IPS DF 6.9 (cell line): ENCODE results near the gene BCL6B.

Experiments
- DNase-seq: peaks from one replicate; pipeline ENCODE4 v3.0.0-alpha.2; 2013; ENCODE audit warnings: low read depth, low spot score
- H3K27ac ChIP-seq: one replicate; pipeline ENCODE4 v1.5.1; 2013; ENCODE audit warnings: low read length, control low read depth
- H3K27me3 ChIP-seq: 2 replicates; pipeline ENCODE4 v1.6.1; 2013; ENCODE audit warnings: mild to moderate bottlenecking, low read length; ENCODE audit not compliant: control insufficient read depth, insufficient read depth
- H3K36me3 ChIP-seq: 2 replicates; pipeline ENCODE4 v1.6.1; 2013; ENCODE audit warnings: low read length; ENCODE audit not compliant: control insufficient read depth, insufficient read depth
- H3K4me1 ChIP-seq: 2 replicates; pipeline ENCODE4 v1.6.1; 2013; ENCODE audit warnings: low read length; ENCODE audit not compliant: control insufficient read depth, insufficient read depth
- H3K4me3 ChIP-seq: 2 replicates; pipeline ENCODE4 v1.5.1; 2013; ENCODE audit warnings: mild to moderate bottlenecking, low read length
- H3K9me3 ChIP-seq: 2 replicates; pipeline ENCODE4 v1.6.1; 2013; ENCODE audit warnings: low read length, inconsistent platforms; ENCODE audit not compliant: control insufficient read depth, insufficient read depth
- WGBS: extraction: QIAGEN DNeasy Blood & Tissue Kit; methylation state at CpG from one replicate; pipeline ENCODE4 v1.1.7; 2013; ENCODE audit warnings: mixed read lengths, missing lambda C conversion rate; ENCODE audit not compliant: insufficient read length, insufficient coverage; 5-methylcytosine and 5-hydroxymethylcytosine counted together

The BCL6B gene

DNA sequence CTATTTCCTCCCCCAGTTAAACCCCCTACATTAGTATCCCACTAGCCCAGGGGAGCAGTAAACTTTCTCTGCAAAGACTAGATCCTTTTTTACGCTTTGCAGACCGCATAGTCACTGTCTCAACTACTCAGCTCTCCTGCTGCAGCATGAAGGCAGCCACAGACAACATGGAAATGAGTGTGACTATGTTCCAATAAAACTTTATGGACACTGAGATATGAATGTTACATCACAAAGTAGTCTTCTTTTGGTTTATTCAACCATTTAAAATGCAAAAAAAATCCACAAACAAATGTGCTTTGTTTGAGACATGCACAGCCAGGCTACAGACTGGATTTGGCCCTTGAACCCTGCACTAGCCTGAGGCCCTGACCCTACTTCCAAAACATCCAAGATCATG, 12.3 kb upstream of the BCL6B start:
- no peak overlapping the region for H3K27ac ChIP-seq
- H3K9me3 ChIP-seq: no peaks in the 10 kb centered on the region
- no peaks in the 10 kb centered on the region for H3K27me3 ChIP-seq
- H3K4me3 ChIP-seq: no peak overlapping the region
- DNase-seq: no peak
- no peaks in the 10 kb centered on the region for H3K4me1 ChIP-seq
- no peaks in the 10 kb centered on the region for H3K36me3 ChIP-seq
- WGBS: no CpG with 5 or more reads among the region's 2 CpGs

DNA sequence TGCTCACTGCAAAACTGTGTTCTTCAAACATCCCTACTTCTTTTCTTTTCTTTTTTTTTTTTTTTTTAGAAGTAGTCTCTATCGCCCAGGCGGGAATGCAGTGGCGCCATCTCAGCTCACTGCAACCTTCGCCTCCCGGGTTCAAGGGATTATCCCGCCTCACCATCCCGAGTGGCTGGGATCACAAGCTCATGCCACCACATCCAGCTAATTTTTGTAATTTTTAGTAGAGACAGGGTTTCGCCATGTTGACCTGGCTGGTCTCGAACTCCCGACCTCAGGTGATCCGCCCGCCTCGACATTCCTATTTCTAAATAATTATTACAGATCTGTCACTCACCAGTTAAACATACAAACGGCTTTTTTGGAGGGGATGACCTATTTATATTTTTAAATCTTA, 11.4 kb upstream of the BCL6B start:
- no peak overlapping the region for H3K4me3 ChIP-seq
- no peaks in the 10 kb centered on the region for H3K36me3 ChIP-seq
- no peaks in the 10 kb centered on the region for H3K27me3 ChIP-seq
- no peak for DNase-seq
- no CpG with 5 or more reads among the region's 14 CpGs for WGBS
- H3K4me1 ChIP-seq: no peaks in the 10 kb centered on the region
- no peaks in the 10 kb centered on the region for H3K9me3 ChIP-seq
- H3K27ac ChIP-seq: no peak overlapping the region

DNA sequence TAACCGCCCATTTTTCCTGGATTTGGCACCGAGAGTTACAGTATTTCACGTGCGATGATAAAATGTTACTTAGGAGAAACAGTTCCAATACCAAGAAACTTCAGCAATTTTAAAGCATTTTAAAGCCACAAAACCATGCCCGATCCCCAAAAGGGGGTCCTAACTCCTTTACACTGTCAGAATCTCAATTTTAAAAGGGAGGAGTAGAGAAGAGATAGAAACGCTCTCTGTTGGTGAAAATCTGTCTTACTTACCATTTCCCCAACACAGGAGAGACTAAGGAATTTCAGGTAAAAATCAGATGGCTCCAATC, 11.0 kb upstream of the BCL6B start:
- H3K4me3 ChIP-seq: peak overlapping the region; percentile 89; the same call in 1 of the 2 replicates
- no peaks in the 10 kb centered on the region for H3K4me1 ChIP-seq
- H3K27me3 ChIP-seq: no peaks in the 10 kb centered on the region
- no CpG with 5 or more reads among the region's 6 CpGs for WGBS
- H3K27ac ChIP-seq: no peak overlapping the region
- DNase-seq: no peak
- 0 out of 2 replicates have a peak, but pooled peaks cover 2% of the 10 kb centered on the region for H3K36me3 ChIP-seq
- no peaks in the 10 kb centered on the region for H3K9me3 ChIP-seq

DNA sequence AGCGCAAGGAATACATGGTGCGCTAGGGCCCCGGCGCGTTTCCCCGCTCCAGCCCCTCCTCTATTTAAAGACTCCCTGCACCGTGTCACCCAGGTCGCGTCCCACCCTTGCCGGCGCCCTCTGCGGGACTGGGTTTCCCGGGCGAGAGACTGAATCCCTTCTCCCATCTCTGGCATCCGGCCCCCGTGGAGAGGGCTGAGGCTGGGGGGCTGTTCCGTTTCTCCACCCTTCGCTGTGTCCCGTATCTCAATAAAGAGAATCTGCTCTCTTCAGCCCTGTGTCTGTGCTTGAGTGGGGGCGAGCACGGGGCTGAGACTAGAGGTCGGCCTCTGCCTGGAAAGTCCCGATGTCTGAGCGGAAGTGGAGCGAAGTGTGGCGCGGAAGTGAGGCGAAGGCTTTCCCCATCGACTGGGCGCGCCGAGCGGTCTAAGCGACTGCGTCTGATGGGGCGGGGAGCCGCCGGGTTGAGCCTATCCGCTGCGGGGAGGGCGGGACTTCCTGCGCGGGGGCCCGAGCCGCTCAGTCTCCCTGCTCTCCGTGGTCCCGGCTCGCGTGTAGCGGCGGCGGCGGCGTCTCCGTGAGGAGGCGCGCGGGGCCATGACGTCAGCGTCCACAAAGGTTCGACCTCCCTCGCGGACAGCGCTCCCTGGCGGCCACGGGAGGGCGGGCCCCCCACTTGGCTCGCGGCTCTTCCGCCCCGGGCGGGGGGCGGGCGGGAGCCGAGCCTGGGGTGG, 8.4 kb upstream of the BCL6B start:
- Histone ChIP-seq H3K27me3 (no peaks in the 10 kb centered on the region), H3K36me3 (0 out of 2 replicates have a peak, but pooled peaks cover 2% of the 10 kb centered on the region), H3K9me3 (no peaks in the 10 kb centered on the region), H3K27ac (no peak overlapping the region), H3K4me1 (no peaks in the 10 kb centered on the region), H3K4me3 (peak overlapping the region; percentile 50; the same call in 1 of the 2 replicates)
- no peak for DNase-seq
- WGBS: no CpG with 5 or more reads among the region's 75 CpGs

DNA sequence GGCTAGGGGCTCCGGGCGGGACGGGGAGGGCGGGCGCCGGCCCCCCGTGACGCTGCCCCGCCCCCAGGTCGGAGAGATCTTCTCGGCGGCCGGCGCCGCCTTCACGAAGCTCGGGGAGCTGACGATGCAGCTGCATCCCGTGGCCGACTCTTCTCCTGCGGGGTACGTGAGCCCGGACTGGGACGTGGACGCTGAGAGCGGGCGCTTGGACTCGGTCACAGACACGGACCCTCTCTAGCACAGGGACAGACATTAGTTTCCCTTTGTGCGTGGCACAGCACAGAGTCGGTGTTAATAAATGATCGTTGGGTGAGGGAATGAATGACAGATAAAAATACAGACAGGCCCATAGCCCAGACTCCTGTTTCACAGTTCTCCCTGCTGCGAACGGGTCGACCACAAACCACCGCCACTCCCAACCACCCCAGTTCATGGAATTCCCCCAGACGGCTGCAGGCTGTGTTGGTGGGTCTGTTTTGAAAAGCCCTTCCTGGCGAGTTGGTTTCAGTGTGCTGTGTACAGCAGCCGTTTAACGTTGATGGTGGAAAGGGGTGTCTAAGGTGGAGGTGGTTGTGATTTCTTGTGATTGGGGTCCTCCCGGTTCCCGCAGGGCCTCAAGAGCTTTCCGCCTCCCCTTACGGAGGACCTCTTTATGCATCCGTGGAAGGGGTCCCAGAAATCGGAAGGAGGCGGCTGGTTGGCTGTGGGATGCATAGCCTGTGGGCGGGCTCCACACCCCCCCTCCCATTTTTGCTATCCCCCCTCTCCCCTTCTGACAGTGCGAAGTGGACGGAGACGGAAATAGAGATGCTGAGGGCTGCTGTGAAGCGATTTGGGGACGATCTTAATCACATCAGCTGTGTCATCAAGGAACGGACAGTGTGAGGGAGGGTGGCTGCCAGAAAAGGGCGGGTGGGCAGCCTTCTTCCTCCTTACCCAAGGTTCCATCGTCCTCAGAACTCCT, 7.6 kb upstream of the BCL6B start:
- Histone ChIP-seq H3K9me3 (no peaks in the 10 kb centered on the region), H3K4me1 (peaks cover 2% of the 10 kb centered on the region; the same call in 1 of the 2 replicates), H3K36me3 (0 out of 2 replicates have a peak, but pooled peaks cover 2% of the 10 kb centered on the region), H3K27me3 (no peaks in the 10 kb centered on the region), H3K27ac (no peak overlapping the region), H3K4me3 (peak overlapping the region; percentile 50; the same call in 1 of the 2 replicates)
- no peak for DNase-seq
- no CpG with 5 or more reads among the region's 56 CpGs for WGBS

DNA sequence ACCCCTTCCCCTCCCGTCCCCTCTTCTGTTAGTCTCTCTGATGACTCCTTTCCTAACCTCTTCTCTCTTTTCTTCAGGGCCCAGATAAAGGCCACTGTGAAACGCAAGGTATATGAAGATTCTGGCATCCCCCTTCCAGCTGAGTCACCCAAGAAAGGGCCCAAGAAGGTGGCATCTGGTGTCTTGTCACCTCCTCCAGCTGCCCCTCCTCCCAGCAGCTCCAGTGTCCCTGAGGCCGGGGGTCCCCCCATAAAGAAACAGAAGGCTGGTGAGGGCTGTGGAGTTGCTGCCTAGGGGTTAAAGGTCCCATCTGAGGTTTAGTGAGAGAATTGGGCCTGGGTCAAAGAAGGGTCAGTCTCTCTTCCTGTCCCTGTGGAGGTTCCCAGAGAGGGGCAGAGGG, 6.4 kb upstream of the BCL6B start:
- H3K4me3 ChIP-seq: no peak overlapping the region
- H3K9me3 ChIP-seq: no peaks in the 10 kb centered on the region
- no peak for DNase-seq
- peaks cover 2% of the 10 kb centered on the region; the same call in 1 of the 2 replicates for H3K4me1 ChIP-seq
- no peaks in the 10 kb centered on the region for H3K27me3 ChIP-seq
- no peak overlapping the region for H3K27ac ChIP-seq
- H3K36me3 ChIP-seq: 0 out of 2 replicates have a peak, but pooled peaks cover 2% of the 10 kb centered on the region
- no CpG with 5 or more reads among the region's 3 CpGs for WGBS

DNA sequence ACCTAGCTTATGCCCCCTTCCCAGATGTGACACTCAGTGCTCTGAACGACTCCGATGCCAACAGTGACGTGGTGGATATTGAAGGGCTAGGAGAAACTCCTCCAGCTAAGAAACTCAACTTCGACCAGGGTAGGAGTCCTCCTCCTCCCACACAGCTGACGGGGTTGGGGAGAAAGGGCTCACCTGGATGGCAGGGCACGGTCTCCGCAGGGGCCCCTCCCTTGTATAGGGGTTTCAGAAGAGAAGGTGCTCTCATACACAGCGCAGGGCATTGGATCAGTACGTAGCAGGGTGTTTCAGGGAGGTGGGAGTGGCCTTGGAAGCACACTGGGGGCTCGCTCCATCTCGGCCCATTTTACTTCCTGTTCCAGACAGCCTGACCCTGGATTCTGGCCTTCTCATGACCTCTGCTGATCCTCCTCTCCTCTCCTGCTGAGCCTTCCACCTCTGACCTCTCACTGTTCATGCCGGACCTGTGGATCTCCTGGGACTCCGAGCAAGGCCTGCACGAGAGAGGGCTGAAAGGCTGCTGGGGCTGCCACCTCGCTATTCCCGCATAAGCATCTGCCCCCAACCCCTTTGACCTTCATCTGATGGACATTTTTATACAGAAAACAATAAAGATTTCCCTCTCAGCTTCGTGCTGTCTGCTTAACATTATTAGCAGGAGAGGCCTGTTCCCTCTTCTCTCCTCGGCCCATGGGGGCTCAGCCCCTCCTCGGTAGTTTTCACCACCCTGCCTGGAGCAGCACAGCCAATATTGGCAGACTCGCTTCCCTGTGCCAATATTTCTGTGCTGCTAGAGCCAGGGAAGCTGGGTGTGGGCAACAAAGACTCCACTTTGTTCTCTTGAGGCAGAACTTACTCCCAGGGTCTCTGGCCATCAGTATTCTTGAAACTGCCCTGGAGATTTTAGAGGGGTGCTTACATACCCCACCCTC, 5.7 kb upstream of the BCL6B start:
- H3K4me3 ChIP-seq: no peak overlapping the region
- WGBS: no CpG with 5 or more reads among the region's 20 CpGs
- H3K36me3 ChIP-seq: 0 out of 2 replicates have a peak, but pooled peaks cover 2% of the 10 kb centered on the region
- peaks cover 2% of the 10 kb centered on the region; the same call in 1 of the 2 replicates for H3K4me1 ChIP-seq
- H3K27ac ChIP-seq: no peak overlapping the region
- H3K9me3 ChIP-seq: no peaks in the 10 kb centered on the region
- DNase-seq: no peak
- no peaks in the 10 kb centered on the region for H3K27me3 ChIP-seq

DNA sequence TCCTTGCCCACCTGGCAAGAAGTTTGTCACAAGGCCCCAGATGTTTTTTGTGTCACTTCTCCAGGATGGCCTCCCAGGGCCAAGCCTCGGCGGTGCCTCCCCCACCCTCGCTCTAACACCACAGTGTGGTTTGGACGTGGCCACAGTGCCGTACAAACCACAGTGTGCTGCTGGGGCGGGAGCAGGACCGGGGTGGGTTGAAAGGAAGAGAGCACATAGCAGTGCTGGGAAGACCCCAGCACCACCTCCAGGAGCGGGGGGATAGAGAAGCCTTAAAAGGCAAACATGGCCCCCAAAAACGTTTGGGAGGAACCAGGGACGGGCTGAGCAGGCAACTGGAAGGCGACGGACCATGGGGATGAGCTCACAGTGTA, 5.0 kb upstream of the BCL6B start:
- H3K4me3 ChIP-seq: no peak overlapping the region
- 0 out of 2 replicates have a peak, but pooled peaks cover 2% of the 10 kb centered on the region for H3K36me3 ChIP-seq
- WGBS: no CpG with 5 or more reads among the region's 12 CpGs
- DNase-seq: no peak
- peaks cover 2% of the 10 kb centered on the region; the same call in 1 of the 2 replicates for H3K27me3 ChIP-seq
- H3K27ac ChIP-seq: no peak overlapping the region
- no peaks in the 10 kb centered on the region for H3K9me3 ChIP-seq
- H3K4me1 ChIP-seq: peaks cover 2% of the 10 kb centered on the region; the same call in 1 of the 2 replicates

DNA sequence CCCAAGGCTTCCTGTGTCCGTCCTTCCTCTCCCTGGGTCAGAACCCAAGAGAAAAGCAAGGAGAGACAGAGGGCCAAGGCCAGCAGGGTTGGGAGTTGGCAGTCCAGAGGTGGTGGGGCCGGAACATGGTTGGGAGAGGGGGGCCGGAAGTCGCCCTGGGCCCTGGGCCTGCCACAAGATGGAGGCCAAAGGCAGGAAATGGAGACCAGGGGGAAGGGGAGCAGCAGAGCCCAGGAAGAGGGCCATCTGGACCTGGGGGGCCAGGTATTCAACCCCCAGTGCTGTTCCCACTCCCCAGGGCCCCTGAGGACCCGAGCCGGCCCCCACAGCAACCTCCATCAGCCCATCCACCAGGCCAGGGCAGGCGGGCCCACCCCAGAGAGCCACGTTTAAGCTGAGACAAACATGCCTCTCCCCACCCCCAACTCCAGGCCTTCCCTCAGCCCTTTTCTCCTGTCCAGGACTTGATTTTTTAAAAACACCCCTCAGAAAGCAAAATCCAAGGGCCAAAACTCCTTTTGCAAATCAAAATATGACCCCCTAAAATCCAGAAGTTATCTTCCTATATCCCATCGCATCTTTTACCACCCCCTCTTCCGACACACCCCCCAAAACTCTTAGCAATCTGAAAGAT, 4.4 kb upstream of the BCL6B start:
- H3K4me1 ChIP-seq: peaks cover 2% of the 10 kb centered on the region; the same call in 1 of the 2 replicates
- no peak for DNase-seq
- 0 out of 2 replicates have a peak, but pooled peaks cover 2% of the 10 kb centered on the region for H3K36me3 ChIP-seq
- H3K27ac ChIP-seq: no peak overlapping the region
- H3K27me3 ChIP-seq: peaks cover 2% of the 10 kb centered on the region; the same call in 1 of the 2 replicates
- no peaks in the 10 kb centered on the region for H3K9me3 ChIP-seq
- WGBS: 100% methylated on average over 2 of the region's 10 CpGs
- H3K4me3 ChIP-seq: no peak overlapping the region
